Skeletal muscle satellite cell (primary cell): ENCODE results near the gene MARS1.

Source experiments
- H3K27me3 ChIP-seq: 2 replicates; pipeline ENCODE4 v1.7.0; 2013; ENCODE audit warnings: low read length; ENCODE audit not compliant: control insufficient read depth, insufficient read depth
- H3K36me3 ChIP-seq: 2 replicates; pipeline ENCODE4 v1.7.0; 2013; ENCODE audit warnings: mild to moderate bottlenecking, control low read depth, low read length; ENCODE audit not compliant: insufficient read depth
- H3K4me1 ChIP-seq: 2 replicates; pipeline ENCODE4 v1.7.0; 2013; ENCODE audit warnings: low read length; ENCODE audit not compliant: control insufficient read depth, insufficient read depth
- H3K4me2 ChIP-seq: 2 replicates; pipeline ENCODE4 v1.7.0; 2013; ENCODE audit warnings: mild to moderate bottlenecking, low read length
- H3K4me3 ChIP-seq: 2 replicates; pipeline ENCODE4 v1.7.0; 2013; ENCODE audit warnings: low read length
- H3K9ac ChIP-seq: 2 replicates; pipeline ENCODE4 v1.7.0; 2013; ENCODE audit warnings: mild to moderate bottlenecking, low read depth, low read length, moderate library complexity
- H3K9me3 ChIP-seq: replicated peaks from 2 replicates; pipeline ENCODE4 v1.7.0; 2013; ENCODE audit warnings: mild to moderate bottlenecking, control low read depth, low read length

Gene MARS1

DNA sequence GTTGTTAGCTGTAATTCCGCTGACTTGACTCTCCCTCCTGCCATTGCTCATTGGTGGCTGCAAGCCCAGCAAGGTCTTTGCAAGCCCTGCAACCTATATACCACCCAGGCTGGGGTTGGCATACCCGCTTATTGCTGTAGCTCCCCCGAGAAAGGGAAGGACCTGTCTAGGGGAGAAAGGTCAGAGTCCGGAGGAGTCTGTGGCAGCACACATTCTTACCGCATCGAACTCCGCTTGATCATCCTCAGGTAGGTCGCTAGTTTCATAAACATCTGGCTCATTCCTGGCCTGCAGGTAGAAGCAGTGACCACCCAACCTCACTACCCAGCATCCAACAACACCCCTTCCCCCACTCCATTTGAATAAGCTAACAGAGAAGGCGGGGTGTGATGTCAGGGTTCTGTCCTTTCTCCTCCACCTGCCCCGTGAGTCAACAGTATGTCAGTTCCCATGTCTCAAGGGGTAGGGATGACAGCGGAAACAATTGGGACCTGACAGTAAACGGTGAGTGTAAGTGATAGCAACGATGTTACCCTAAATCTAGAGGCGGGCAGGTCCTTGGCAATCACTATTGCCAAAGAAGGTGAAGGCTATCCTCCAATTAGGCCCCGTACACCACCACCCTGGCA, 58.1 kb downstream of the MARS1 start:
- peaks cover 25% of the 10 kb centered on the region for H3K27me3 ChIP-seq
- peaks cover 22% of the 10 kb centered on the region for H3K4me1 ChIP-seq
- H3K36me3 ChIP-seq, result peaks cover 21% of the 10 kb centered on the region
- peak overlapping the region; percentile 78 for H3K4me3 ChIP-seq
- peak overlapping the region; percentile 99 for H3K4me2 ChIP-seq
- H3K9me3 ChIP-seq, result no peaks in the 10 kb centered on the region
- H3K9ac ChIP-seq, result peak overlapping the region; percentile 97

DNA sequence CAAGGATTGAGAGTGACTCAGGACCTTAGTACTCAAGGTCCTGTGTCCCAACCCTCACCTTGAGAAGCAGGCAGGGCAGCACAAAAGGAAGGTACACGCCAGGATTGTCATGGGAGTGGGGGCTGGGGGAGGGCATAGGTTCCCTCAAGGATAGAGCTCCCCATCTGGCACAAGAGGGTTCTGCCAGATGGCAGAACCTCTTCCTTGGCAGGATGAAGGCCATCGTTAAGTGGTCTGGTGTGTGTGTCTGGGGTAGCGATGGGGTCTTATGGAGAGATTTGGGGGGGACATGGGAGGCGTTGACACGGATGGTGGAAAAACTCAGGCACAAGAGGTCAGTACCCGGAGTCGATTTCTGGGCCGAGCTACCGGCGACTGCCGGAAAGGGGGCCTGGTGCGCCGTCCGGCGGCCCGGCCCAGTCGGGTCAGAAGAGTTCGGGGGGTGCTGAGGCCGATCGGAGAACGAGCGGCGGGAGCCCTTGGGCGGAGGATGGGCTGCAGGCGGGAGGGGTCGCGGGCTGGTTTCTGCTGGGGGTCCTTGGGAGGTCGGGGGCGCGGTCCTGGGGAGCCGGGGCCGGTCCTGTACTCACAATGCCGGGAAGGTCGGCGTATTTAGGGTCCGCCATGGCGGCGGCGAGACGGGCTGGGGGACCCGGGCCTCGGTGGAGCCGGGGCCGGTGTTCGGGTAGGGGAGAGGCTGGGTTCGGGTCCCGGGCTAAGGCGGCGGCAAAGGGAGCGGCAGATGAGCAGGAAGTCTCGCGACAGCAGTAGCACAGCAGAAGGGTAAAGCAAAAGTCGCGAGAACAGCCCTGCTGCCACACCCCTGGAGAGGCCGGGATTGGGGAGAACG, 58.8 kb downstream of the MARS1 start, which contains the start of gene DCTN2:
DCTN2 (minus strand) TSS at position 755 of the 850 bp plus-strand sequence; CDS start at position 626, 129 bp downstream.
- Histone ChIP-seq H3K9me3 (no peaks in the 10 kb centered on the region), H3K36me3 (peaks cover 14% of the 10 kb centered on the region), H3K4me1 (peaks cover 16% of the 10 kb centered on the region), H3K4me2 (peak within 1 kb of the TSS; percentile 99), H3K9ac (peak within 1 kb of the TSS; percentile 97), H3K27me3 (peaks cover 30% of the 10 kb centered on the region), H3K4me3 (peak within 1 kb of the TSS; percentile 78)

DNA sequence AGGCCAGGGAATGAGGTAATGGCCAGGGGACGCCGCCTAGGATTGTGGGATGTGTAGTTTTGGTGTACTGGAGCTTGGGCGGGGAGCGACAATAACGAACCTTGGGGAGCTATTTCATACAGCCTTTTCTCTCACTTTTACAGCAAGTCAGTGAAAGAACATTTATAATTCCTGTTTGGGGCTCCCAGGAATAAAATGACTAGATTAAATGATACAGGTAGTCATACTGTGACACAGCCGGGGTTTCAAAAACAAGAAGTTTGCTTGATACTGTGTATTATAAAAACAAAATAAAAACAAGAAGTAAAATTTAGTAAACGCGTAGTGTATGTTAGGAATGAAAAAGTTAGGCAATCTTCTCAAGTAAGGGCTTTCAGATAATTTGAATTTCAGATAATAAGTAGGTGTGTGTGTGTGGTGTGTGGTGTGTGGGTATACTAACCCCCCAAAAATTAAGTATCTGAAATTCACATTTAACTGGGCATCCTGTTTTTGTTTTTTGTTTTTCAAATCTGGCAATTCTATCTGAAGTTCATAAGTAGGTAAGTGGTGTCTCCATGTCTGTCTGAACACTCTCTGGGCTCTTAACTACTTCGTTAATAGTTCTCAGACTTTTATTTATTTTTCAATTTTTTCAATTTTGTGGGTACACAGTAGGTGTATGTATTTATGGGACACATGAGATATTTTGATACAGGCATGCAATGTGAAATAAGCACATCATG, 59.6 kb downstream of the MARS1 start:
- Histone ChIP-seq H3K27me3 (peaks cover 38% of the 10 kb centered on the region), H3K9me3 (no peaks in the 10 kb centered on the region), H3K4me3 (peak overlapping the region; percentile 78), H3K4me2 (peak overlapping the region; percentile 72), H3K36me3 (peaks cover 11% of the 10 kb centered on the region), H3K4me1 (peaks cover 16% of the 10 kb centered on the region), H3K9ac (peak overlapping the region; percentile 97)

DNA sequence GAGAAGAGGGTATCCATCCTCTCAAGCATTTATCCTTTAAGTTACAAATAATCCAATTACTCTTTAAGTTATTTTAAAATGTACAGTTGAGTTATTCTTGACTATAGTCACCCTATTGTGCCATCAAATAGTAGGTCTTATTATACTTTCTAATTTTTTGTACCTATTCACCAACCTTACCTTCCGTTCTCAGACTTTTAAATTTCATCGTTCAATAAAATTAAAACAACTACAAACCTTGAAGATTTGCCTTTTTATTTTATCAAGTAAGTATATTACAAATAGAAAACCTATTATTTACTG, 60.1 kb downstream of the MARS1 start:
- no peaks in the 10 kb centered on the region for H3K9me3 ChIP-seq
- H3K4me1 ChIP-seq, result peaks cover 22% of the 10 kb centered on the region
- H3K36me3 ChIP-seq, result peaks cover 11% of the 10 kb centered on the region
- H3K9ac ChIP-seq, result no peak overlapping the region
- H3K4me3 ChIP-seq, result no peak overlapping the region
- no peak overlapping the region for H3K4me2 ChIP-seq
- peaks cover 39% of the 10 kb centered on the region for H3K27me3 ChIP-seq

DNA sequence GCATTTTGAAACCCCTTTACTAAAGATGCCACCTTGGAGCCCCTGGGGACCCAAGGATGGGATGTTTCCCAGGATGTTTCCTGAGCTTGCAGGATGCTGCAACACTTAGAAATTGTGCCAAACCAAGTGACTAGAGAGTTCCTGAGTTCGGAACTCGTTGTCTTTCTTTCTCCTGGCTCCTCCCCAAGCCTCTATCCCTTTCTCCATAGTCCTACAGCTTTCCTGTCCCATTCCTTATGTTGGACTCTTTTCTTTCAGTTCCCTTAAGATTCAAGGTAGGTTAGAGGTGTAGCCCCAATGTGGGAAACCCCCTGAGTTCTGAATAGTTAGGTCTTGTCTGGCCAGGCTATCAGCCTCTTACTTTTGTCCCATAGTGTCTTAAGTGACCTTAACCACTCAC, 60.6 kb downstream of the MARS1 start:
- Histone ChIP-seq H3K9ac (no peak overlapping the region), H3K4me1 (peaks cover 23% of the 10 kb centered on the region), H3K9me3 (no peaks in the 10 kb centered on the region), H3K4me3 (no peak overlapping the region), H3K36me3 (peaks cover 11% of the 10 kb centered on the region), H3K4me2 (no peak overlapping the region), H3K27me3 (peaks cover 39% of the 10 kb centered on the region)

DNA sequence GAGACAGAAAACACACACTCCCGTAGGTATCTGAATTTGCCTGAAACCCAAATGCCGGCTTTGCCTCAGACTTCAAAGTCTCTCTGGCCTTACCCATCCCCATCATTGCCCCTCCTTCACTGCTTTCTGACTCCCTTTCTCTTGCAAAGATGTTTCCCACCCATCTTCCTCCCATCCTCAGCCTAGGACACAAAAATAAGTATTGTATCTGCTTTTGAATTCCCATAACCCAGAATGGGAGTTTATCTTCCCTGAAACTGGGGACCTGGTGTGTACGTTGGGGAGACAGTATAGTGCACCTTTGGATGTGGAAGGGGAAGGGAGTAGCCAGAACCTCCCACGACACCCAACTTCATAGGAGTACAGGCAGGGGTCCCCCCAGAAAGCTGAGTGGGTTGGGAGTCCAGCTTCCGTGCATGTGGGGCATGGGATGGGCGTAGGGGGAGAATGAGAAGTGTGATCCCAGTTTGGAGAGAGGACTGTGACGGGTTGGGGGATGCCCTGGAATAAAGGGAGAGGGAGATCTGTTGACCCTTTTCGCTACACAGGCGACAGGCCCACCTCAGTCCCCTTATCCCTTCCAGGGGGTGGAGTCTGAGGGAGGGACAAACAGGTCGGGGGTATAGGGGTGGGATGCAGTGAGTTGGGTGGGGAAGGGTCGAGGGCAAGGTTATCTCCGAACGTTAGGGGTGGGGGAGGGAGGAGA, 61.5 kb downstream of the MARS1 start:
- Histone ChIP-seq H3K9me3 (no peaks in the 10 kb centered on the region), H3K4me3 (peak overlapping the region; percentile 45), H3K36me3 (peaks cover 8% of the 10 kb centered on the region), H3K27me3 (peaks cover 47% of the 10 kb centered on the region), H3K9ac (no peak overlapping the region), H3K4me2 (peak overlapping the region; percentile 73), H3K4me1 (peaks cover 23% of the 10 kb centered on the region)

DNA sequence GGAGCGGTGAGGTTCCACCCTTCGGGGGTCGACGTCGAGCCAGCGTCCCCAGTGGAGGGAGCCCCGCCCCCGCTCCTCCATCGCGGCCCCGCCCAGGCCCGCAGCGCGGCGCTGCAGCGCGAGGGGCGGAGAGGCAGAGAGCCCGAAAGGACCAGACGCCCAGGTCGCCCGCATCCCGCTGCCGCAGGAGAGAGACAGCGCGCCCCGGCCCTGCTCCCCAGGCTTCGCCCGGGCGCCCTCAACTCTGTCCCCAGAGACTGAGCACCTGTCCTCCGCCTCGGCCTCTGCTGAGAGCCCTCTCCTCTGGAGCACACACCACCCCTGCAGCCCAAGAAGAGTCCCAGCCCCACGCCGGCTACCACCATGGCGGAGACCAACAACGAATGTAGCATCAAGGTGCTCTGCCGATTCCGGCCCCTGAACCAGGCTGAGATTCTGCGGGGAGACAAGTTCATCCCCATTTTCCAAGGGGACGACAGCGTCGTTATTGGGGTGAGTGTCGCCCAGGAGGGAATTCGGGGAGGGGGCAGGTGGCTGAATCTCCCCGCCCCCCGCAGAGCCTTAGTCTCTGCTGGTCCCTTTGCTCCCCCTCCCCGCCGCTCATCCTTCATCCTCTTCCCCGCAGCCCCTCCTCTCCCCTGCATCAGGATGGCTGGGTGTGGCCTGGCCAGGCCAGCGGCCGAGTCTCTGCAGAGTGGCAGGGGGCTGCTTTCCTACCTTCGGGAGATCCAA, 62.2 kb downstream of the MARS1 start, which contains the start of gene KIF5A:
KIF5A (plus strand) TSS at position 136 of the 732 bp plus-strand sequence; CDS start at position 364, 228 bp downstream.
- Histone ChIP-seq H3K36me3 (peaks cover 8% of the 10 kb centered on the region), H3K9me3 (no peaks in the 10 kb centered on the region), H3K27me3 (peaks cover 50% of the 10 kb centered on the region), H3K9ac (no peak within 1 kb of the TSS), H3K4me3 (peak within 1 kb of the TSS; percentile 45), H3K4me2 (peak within 1 kb of the TSS; percentile 73), H3K4me1 (peaks cover 23% of the 10 kb centered on the region)

DNA sequence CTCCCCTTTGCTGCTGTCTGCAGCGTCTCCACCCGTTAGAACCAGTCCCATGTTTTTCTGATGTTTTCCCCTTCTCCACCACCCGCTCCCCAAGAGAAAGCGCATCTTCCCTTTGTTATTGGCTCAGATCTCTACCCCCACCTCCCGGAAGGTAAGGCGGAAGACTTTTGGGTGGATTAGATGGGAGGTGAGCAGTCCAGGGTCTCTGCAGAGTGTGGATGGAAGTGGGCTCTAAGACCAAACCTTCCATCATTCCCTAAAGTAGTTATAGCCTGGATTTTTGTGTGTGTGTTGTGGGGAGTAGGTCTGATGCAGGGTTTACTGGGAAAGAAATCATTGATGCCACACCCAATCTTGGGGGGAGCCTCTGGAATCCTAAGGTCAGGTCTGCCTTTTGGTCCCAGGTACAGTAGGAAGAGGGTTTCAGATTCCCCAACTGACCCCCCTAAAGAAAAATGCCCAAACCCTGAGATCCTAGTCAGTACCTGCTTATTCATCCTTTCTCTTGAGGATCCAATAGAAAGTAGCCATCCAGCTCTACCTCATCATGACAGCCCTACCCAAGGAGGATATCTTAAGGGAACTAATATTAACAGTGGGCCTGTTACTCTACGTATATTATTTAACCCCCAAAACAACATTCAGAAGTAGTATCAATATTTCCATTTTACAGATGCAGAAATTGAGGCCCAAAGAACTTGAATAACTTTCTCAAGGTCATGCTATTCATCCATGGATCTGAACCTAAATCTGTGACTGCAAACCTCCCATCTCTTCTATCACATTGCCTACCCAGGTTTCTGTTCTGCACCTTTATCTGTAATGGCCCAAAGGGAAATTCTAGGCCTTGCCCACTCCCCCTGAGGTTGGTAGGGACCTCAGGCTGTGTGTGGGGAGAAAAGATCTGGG, 63.0 kb downstream of the MARS1 start:
- H3K4me3 ChIP-seq, result no peak overlapping the region
- peaks cover under 1% of the 10 kb centered on the region for H3K36me3 ChIP-seq
- peaks cover 50% of the 10 kb centered on the region for H3K27me3 ChIP-seq
- no peak overlapping the region for H3K9ac ChIP-seq
- H3K9me3 ChIP-seq, result no peaks in the 10 kb centered on the region
- no peak overlapping the region for H3K4me2 ChIP-seq
- H3K4me1 ChIP-seq, result peaks cover 16% of the 10 kb centered on the region

DNA sequence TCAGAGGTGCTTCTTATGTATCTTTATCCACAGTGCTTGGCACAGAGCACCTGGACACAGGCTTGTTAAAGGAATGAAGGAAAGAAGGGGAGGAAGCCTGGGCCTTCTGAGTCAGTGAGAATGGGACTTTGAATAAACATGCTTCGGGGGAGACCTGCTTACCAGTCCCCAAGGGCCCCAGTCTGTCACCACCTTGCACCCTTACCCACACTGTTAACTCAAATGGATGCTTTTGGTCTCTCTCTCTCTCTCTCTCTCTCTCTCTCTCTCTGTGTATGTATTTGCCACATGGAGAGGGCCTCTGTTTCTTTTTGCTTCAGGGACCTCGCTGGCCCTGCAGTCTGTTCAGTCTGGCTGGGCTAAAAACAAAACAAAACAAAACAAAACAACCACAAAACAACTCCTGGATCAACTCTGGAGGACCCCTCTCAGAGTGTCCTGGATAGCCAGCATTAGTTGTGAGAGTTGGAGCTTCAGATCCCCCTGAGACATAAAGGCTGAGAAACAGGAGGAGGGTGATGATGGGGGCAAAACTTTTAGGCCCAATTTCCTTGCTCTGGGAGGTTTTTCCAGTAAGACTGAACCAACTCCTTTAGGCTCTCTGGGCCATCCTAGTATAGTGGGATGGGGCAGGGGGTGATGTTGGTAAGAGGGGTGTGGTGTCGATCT, 63.9 kb downstream of the MARS1 start:
- Histone ChIP-seq H3K4me3 (no peak overlapping the region), H3K4me1 (peaks cover 12% of the 10 kb centered on the region), H3K27me3 (peaks cover 50% of the 10 kb centered on the region), H3K9me3 (no peaks in the 10 kb centered on the region), H3K36me3 (no peaks in the 10 kb centered on the region), H3K4me2 (no peak overlapping the region), H3K9ac (no peak overlapping the region)
